Transverse colon (tissue), 3 donors: ENCODE data around the gene GAS5.

Experiments used
- CTCF ChIP-seq, 5 experiments: fragments of 200-600 bp in 3 of 5; fragments of 450-650 bp in 2 of 5; sonication (generic) in 3 of 5; IDR thresholded peaks; 1 replicate in 2 of 5; 2 replicates in 3 of 5; pipeline ENCODE4 v1.5.1; 2016 to 2017; ENCODE audit warnings: antibody characterized with exemption in 5 of 5, inconsistent platforms in 3 of 5, mild to moderate bottlenecking in 2 of 5, moderate library complexity in 1 of 5
- POLR2A ChIP-seq: fragments of 450-650 bp; IDR thresholded peaks from one replicate; pipeline ENCODE4 v1.6.1; 2016; ENCODE audit warnings: antibody characterized with exemption, mild to moderate bottlenecking, moderate library complexity

DNA sequence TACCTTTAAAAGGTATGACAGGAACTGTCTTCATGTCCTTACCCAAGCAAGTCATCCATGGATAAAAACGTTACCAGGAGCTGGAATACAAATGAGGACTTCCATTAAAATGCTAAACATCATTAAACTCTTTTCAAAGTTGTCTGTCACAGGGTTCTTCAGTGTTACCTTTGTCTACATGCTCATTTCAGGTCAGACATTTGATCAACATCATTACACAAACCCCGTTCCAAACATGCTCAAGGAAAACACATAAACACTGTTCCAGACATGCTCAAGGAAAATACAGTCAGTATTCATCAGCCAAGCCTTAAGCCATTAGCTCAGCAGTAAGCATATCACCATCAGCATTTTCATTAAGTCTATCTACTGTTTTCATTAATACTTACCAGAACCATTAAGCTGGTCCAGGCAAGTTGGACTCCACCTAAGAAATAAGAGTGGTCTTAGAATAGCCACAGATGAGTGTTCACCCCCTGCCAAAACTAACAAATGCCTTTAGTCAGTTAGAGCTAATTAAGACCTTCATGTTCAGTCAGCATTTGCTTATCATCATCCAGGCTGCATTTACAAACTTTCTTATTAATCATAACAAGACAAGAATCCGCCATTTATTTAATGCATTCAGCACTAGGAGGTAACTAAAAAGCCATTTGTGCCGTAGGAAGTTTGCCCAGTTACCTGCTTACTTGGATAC is 2.2 kb downstream of the GAS5 start:
- TF ChIP-seq CTCF (IDR thresholded peaks at IDR 0.05) (no peak), POLR2A (no peak)
